BJ (cell line): Measurements from ENCODE around the gene SMIM38. TPM values are rescaled to one million over a fixed set of nuclear protein-coding genes. Genes with fewer than 3 reads are reported as not detected.
A peak's percentile ranks its signal among the peaks of the same experiment; 100 is the strongest.
"Not testable (repeated sequence)": the region's sequence is repeated elsewhere in the genome, so short reads cannot be mapped to it uniquely, and the experiment has no call there.

Source experiments
- CTCF ChIA-PET: fragments of 350-600 bp; formaldehyde crosslinking; extraction: SDS; loops from one replicate; lab custom pipeline; 2021; ENCODE audit warnings: antibody characterized with exemption, inconsistent platforms; lab: Yijun Ruan, JAX
- POLR2A ChIA-PET: fragments of 300-600 bp; sonication (Branson Sonifier 250); formaldehyde crosslinking; extraction: SDS; loops from one replicate; lab custom pipeline; 2021; ENCODE audit warnings: antibody characterized with exemption; lab: Charles Lee
- DNase-seq: peaks from one replicate; pipeline ENCODE4 v3.0.0-alpha.2; 2011; ENCODE audit warnings: low read depth
- H3K27me3 ChIP-seq: 2 replicates; pipeline ENCODE4 v1.6.0; 2011; ENCODE audit warnings: low read length; ENCODE audit not compliant: control insufficient read depth, insufficient read depth
- H3K36me3 ChIP-seq: 2 replicates; pipeline ENCODE4 v1.5.1; 2011; ENCODE audit warnings: low read length; ENCODE audit not compliant: control insufficient read depth, insufficient read depth
- H3K4me3 ChIP-seq: 2 replicates; pipeline ENCODE4 v1.5.1; 2011; ENCODE audit warnings: low read depth, mild to moderate bottlenecking, control low read depth, low read length
- CTCF ChIP-seq: IDR thresholded peaks from 2 replicates; pipeline ENCODE4 v1.5.1; 2011; ENCODE audit warnings: low read depth, mild to moderate bottlenecking, control low read depth, inconsistent platforms, low read length, moderate library complexity; ENCODE audit not compliant: insufficient read depth
- polyA plus RNA-seq: library from polyadenylated mRNA; depleted of rRNA; stranded (reverse); fragments of >200 nt; gene quantifications from 2 replicates; pipeline ENCODE4 v1.2.3, GENCODE V29; 2011

Gene SMIM38
- polyA plus RNA-seq, 1 experiment, result 0.09 TPM

DNA sequence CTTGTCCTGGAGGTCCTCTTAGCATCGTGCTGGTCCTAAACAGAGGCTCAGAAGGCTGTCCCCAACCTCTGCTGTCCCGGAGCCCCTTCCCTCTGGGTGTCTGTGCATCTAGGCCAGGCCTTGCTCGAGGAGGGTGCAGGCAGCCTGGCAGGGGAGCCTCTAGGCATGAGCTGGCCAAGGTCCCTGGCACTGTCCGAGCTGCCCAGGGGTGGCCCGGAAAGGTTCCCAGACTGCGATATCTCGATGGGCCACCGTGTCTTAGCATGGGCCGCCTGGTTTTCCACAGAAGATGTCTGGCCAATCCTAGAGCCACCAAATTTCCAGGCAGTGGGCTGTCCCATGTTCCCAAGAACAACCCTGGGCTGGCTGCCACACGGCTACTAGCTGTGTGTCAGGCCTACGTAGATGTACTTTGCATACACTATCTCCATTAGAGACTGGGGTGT, 24.6 kb upstream of the SMIM38 start:
- CTCF ChIA-PET, result interaction anchor here (0.6 to 3.3 kb wide), 45 partner anchors 8 to 544 kb away, joined by 3 to 29 read pairs (median 4); partner anchors contain the start of genes LTO1 and MYEOV
- TF ChIP-seq CTCF, result no peak
- H3K4me3 ChIP-seq, result no peak overlapping the region
- POLR2A ChIA-PET, result no interaction called here
- no peaks in the 10 kb centered on the region for H3K27me3 ChIP-seq
- DNase-seq, result no peak
- H3K36me3 ChIP-seq, result no peaks in the 10 kb centered on the region

GRCh38 chr11:69131644-69132300, 24.0 kb upstream of the SMIM38 start:
- ChIA-PET CTCF (interaction anchor here (0.6 to 3.3 kb wide), 53 partner anchors 9 to 544 kb away, joined by 3 to 29 read pairs (median 4); partner anchors contain the start of genes LTO1 and MYEOV), POLR2A (no interaction called here)
- no peaks in the 10 kb centered on the region for H3K36me3 ChIP-seq
- TF ChIP-seq CTCF, result peak; percentile 90
- H3K27me3 ChIP-seq, result no peaks in the 10 kb centered on the region
- DNase-seq, result no peak
- H3K4me3 ChIP-seq, result no peak overlapping the region

DNA sequence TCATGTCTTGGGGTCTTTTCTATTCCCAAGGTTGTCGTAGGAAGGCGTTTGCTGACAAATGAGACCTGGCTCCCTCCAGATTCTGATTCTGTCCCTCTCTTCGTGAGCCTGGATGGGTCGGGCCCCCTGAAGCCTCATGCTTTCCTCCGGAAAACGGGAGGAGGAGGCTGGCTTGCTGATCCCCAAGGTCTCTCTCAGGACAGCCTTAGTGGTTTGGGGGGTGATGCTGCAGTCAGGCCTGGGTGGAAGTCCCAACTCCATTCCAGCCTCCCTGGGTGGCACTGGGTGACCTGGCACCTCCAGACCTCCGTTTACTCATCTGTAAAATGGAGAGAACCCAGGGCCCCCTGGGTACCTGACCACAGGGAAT, 23.4 kb upstream of the SMIM38 start:
- Histone ChIP-seq H3K27me3 (no peaks in the 10 kb centered on the region), H3K4me3 (no peak overlapping the region), H3K36me3 (no peaks in the 10 kb centered on the region)
- DNase-seq, result no peak
- no peak for TF ChIP-seq CTCF
- POLR2A ChIA-PET, result no interaction called here
- CTCF ChIA-PET, result interaction anchor here (0.6 to 3.3 kb wide), 46 partner anchors 8 to 543 kb away, joined by 3 to 29 read pairs (median 4); partner anchors contain the start of genes LTO1 and MYEOV

DNA sequence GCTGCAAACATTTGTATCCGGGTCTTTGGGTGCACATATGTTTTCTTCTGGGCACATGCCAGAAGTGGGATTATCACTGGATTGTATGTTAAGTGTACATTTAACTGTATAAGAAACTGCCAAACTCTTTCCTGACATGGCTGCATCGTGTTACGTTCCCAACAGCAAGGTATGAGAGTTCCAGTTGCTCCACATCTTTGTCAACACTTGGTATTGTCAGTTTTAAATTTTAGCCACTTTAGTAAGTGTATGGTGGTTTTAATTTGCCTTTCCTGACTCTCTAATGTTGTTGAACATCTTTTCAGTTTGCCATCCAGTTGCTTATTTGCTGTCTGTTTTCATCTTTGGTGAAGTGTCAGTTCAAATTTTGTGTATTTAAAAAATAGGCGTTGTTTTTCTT, 22.5 kb upstream of the SMIM38 start:
- ChIA-PET CTCF (interaction anchor here (2.2 to 3.3 kb wide), 3 partner anchors 13 to 510 kb away, joined by 13 to 29 read pairs (median 20); no protein-coding TSS in a partner anchor), POLR2A (no interaction called here)
- DNase-seq, result no peak
- no peaks in the 10 kb centered on the region for H3K36me3 ChIP-seq
- H3K27me3 ChIP-seq, result no peaks in the 10 kb centered on the region
- TF ChIP-seq CTCF, result no peak
- no peak overlapping the region for H3K4me3 ChIP-seq

GRCh38 chr11:69134182-69134581, 21.6 kb upstream of the SMIM38 start:
- H3K4me3 ChIP-seq, H3K27me3 ChIP-seq, CTCF ChIA-PET, H3K36me3 ChIP-seq, DNase-seq, POLR2A ChIA-PET: not testable (repeated sequence)
